ENCODE results near the gene OPN1SW.

OPN1SW gene

DNA sequence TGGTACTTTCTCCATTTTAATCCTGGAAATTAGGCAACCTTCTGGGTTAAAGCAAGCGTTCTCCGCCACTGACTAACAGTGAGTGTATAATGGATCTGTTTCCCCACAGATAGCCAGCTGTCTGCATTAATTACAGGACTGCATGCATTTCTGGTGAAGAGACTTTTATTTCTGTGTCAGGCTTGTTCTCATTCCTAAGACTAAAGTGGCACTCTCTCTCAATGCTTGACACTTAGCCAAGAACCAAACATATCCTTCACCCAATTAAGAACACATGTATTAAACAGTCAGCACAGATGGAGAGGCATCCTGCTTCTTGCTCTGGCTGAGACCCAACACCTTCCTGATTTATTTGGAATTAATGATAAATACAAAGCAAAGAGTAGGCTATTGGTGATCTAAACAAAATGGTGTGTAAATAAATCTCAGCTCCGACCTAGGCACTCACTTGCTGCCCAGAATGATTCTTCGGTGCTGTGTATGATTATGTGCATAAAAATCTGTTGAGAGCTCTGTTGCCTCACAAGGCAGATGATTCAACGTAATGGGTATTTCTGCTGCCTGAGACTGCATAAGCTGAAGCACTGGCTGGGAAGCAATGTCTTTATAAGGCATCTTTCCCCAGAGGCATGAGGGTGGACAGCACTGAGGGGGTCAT lies 19.6 kb downstream of the OPN1SW start:
- no peak for DNase-seq

DNA sequence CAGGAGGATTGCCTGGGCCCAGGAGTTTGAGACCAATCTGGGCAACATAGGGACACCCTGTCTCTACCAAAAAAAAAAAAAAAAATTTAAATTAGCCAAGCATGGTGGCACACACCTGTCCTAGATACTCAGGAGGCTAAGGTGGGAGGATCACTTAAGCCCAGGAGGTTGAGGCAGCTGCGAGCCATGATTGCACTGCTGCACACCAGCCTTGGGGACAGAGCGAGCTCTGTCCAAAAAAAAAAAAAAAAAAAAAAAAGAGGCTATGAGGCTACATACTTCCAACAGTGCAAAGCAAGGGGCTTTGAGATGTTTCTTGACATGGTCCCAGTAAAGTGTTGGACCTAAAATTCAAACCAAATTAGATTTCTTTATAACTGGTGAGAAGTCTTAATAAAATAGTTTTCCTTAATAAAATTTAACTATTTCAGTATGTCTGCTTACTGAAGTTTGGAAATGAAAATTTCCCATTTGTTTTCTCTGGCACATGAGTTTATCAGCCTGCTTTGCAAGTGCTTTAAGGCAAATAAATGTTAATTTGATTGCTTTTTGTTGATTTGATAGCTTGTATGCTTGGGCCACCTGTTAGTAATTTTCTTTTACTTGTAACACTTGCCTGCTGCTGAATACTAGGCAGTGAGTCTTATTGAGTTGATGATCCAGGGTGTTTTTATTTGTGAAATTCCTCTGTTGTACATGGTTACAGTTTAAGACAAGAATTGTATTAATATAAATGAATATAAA lies 20.3 kb downstream of the OPN1SW start:
- DNase-seq, result no peak

DNA sequence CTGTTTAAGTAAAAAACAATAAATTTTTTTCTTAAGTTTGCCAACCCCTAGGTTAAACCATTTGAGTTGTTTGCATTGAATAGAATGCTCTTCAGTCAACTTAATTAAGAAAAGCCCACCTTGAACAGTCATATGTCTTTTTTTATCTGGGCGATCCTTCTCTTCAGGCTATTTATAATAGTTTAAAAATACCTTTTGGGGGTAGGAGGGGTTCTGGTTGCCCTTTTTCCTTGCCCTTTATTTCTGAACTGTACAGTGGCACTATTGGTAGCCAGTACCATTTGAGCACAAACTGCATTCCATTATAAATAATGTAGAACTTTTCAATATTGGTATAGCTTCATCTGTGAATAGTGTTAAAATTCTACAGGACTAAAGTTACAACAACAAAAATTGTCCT lies 23.3 kb downstream of the OPN1SW start:
- no peak for DNase-seq

DNA sequence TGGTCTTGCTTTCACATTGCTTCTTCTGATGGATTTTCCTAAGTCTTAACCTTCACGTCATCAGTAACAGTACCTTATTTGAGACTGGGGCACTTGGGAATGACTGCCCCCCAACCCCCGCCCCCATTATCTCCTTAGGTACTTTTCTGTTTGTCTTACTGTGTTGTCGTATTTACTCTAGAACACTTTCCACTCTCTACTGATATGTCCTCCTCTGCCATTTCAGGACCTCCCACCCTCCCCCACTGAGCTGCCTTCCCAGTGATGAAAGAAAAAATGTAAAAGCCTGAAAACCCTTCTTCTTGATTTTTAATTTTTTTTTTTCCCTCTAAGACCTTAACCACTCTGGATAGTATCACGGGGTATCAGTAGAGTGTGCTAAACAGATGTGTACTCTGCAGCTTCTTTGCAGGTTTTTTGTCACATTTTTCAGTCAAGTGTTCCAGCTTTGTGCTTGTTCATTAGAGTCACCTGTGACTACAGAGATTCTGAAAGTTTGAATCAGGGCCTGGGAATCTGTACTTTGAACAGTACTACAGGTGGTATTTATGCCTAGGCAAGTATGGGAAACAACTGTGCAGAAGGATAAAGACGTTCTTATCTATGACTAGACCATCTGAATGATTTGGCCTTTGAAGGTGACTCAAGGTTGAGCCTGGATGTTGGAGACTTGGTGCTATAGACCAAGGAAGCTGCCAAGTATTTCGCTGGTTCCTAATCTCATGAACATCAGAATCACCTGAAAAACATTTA lies 28.1 kb downstream of the OPN1SW start:
- DNase-seq, result no peak

DNA sequence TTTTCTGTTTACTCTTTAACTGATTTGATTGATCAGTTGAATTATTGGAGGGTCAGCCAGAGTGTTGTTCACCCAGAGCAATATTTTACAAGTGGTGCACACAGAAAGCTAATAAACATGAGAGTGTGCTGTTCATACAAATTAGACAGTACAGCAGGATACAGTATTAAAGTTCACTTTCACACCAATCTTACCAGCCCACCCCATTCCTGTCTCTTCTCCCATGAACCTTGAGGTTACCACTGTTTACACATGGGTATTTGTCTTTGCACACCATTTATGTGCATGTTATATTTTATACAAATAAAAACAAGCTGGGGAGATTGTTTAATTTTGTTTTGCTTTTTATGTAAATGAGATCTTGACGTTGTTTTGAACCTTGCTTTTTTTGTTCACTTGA lies 29.9 kb downstream of the OPN1SW start:
- DNase-seq, result no peak

DNA sequence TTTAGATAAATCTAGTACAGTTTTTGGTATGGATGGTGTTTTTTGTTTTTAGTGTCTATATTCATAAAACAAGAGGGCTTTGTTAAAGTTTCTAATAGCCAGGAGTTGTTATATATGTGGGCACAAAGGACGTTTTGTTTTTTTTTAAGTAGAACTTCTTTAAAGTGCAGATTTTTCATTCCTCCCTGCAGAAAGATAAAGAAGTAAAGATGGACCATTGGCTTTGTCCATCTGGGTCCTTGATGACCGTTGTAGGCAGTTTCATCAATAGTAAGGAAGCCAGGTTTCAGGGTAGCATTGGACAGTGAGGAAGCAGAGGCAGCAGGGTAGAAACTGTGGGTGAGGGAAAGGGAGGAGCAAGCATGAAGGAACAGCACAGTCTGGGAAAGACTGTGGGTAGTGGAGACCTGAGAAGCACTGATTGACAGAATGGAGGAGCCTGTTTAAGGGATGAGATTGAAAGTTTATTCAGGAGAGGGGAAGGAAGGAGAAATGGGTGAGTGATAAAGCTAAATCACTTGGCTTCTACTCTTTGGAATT lies 31.2 kb downstream of the OPN1SW start:
- no peak for DNase-seq

DNA sequence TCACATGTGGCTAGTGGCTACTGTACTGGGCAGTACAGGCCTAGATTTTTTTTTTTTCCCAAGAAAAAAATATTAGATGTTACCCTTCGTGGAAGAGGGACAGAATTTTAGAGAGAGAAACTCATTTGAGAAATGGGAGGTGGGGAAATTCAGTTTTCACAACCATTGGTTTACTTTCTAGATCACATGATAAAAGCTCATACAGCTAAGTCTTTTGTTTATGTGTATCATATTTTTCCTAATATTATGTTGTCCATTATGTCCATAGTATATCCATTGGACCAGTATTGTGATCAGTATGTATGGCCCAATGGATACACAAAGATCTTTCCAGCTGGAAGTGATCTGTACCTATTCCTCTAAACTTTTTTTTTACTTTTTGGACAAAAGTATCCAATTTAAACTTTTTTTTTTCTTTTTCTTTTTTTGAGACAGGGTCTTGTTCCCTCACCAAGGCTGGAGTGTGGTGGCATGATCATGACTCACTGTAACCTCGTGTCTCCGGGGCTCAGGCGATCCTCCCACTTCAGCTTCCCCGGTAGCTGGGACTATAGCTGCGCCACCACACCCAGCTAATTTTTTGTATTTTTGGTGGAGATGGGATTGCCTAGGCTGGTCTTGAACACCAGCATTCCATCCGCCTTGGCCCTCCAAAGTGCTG lies 32.4 kb downstream of the OPN1SW start:
- no peak for DNase-seq

DNA sequence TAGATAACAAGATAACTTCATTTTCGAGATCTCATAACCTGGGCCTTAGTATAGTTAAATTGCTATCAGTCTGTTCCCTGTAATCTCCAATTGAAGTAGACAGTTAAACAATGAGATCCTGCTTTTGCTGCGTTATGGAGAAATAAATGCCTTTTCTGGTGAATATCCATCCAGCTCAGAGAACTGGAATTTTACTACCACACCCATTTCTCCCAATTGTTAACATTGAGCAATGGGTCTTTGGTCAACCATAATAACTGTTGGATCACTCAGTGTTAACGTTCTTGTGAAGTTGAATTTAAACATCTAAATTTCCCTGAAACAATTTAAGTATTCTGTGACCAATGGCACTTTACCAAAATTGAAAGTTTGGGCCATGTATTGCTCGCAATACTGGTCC lies 33.4 kb downstream of the OPN1SW start:
- no peak for DNase-seq

DNA sequence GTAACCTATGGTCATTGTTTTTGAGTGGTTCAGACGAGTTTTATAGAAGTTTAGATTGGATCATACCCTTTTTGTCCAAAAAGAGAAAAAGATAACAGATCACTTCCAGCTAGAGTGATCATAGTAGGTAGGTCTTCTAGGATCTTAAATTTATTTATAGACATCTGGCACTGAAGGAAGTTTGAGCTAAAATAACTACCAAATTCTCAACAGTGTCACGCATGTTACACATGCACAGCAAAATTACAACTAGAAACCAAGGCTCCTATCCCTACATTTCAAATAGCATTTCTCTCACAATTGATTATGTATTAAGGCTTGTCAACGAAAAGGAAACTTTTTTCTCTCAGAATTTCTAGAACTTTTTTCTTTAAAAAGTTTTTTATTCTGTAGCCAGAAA lies 34.1 kb downstream of the OPN1SW start:
- DNase-seq, result no peak

DNA sequence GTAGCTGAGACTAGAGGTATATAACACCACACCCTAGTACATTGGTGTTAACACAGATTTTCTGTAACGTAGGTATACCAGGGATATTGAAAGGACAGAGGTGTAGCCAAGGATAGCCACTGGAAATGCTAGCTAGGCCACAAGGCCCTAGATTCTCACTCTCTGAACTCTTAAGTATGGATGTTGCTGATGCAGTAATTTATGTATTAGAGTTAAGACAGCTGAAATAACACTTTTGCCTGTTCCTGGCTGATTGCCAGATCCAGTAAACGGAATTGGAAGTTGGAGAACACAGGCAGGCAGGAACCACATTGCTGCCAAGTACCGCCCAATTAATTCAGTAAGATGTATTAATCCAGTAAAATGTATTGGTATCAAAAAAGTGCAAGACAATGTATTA lies 34.6 kb downstream of the OPN1SW start:
- no peak for DNase-seq

DNA sequence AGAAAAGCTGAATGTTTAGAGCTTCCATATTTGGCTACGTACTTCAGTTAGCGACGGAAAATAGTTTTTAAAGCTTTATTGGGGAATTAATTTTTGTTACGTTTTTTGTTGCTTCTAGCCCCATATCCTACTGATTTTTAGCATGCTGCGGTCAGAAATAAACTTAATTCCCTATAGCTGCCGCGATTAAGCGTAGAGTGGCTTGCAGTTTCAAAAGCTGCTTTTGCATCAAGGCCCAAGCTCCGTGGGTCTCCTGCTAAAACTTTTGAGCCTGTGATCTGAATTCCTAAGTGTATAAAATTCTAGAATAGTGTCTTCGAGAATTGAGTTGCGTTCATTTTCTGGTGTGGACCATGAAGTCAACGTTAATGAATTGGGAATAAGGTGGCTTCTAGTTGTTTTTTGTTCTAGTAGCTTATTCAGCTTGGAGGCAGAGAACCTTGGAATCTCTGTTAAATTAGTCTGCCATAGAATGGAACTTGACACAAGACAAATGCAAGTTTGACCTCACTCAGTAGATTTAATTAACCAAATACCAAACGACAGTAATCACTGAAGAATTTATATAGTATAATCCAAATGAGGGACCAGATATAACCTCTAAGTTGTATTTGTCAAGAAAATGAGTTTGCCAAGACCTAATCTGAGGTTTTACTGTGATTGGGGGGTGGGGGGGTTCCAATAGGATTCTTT lies 35.5 kb downstream of the OPN1SW start:
- peak; percentile 4 for DNase-seq

DNA sequence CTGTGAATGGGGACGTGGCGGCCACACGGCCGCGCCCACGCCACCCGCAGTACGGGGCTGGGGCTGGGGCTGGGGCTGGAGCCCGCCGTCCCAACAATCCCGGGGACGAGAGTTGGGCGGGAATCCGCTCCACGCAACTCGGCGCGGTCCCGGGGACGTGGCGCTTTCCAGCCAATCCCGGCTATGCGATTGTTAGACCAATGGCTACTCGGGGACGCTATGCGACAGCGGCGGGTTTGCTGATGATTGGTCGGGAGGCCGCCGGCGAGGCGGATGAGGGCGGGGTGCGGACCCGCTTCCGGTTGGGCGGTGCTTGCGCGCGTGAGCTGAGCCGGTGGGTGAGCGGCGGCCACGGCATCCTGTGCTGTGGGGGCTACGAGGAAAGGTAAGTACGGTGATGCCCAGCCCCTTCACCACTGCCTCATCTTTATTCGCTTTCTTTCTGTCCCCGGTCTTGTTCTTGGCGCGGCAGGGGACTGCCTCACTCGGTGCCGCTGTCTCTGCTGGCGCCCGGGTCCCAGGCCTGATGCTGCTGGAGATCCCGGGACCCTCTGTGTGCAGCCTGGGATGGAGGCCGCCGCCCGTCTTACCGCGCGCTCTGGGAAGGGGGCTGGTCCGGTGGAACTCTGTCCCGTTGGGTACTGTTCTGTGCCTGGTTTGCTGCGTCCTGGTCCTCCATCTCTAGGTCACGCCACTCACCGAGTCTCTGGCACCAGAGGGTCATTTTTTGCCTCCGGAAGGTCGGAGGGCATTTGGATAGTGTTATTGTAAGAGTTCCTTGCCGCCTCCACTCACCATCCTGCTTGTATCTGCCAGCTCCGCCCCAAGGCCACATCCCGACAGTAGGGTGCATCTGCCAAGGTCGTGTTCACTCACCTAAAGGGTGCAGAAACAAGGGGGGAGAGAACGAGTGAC lies 36.3 kb downstream of the OPN1SW start, which contains the start of gene CALU:
Gene CALU, plus strand, starts transcription at position 312 of the 915 bp plus-strand sequence. CDS start 9,225 bp downstream, outside the sequence.
- DNase-seq, result peak; percentile 96

DNA sequence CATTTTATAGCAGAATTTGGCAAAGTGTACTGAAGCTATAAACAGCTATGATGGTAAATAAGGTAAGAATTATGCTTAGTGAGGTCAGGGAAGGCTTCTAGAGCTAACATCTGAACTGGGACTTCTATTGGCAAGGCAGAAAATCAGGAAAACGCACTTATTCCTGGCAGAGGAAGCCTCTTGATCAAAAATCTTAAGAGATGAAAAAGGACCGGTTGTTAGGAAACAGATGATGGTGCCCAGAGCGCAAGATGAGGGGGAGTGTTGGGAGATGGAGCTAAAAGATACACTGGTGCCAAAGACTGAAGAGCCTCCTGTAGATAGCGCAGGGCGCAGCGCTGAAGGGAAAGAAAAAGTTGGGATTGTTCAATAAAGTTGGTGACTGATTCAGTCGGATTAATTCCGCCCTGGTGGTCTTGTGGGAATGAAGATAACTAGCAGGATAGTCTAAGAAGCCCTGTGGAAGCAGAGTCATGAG lies 37.0 kb downstream of the OPN1SW start:
- no peak for DNase-seq

DNA sequence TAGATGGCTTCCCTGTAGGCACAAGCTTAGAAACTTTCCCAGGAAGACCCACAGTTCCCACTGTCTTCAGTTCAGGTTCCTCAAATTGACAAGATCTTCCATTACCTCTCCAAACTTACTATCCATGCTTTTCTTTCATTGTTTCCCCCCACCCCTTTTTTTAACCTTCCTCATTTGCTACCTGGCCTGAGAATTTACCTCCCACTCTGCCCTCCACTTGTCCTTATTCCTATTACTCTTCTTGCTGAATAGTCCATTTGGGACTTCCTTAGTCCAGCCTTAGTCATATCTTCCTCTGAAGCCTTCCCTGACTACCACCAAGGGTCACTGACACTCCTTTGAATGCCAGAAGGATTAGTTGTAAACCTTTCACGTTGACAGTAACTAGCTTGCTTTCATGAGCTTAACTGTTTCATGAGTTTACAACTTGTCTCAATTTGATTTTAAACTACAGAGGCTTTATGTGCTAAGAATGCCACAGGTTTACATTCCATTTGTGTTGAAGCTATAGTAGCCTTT lies 37.7 kb downstream of the OPN1SW start:
- no peak for DNase-seq

DNA sequence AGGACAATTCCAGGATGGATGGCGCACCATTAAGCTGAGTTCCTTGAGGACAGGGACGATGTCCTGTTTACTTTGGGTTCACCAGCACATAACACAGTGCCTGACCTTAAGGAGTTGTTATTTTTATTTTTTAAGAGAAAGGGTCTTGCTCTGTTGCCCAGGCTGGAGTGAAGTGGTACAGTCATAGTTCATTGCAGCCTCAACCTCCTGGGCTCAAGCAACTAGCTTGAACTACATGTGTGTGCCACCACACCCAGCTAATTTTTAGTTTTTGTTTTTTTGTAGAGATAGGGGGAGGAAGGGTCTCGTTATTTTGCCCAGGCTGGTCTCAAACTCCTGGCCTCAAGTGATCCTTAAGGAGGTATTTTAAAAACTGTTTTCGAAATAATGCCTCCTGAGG lies 38.2 kb downstream of the OPN1SW start:
- no peak for DNase-seq

DNA sequence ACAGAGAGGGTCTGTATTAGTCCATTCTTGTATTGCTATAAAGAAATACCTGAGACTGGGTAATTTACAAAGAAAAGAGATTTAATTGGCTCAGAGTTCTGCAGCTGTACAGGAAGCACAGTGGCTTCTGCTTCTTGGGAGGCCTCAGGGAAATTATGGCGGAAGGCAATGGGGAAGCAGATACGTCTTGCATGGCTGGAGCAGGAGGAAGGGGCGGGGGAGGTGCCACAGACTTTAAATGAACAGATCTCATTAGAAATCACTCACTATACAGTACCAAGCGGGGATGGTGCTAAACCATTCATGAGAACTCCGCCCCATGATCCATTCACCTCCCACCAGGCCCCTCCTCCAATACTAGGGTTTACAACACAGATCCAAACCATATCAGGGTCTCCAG lies 40.2 kb downstream of the OPN1SW start:
- no peak for DNase-seq

DNA sequence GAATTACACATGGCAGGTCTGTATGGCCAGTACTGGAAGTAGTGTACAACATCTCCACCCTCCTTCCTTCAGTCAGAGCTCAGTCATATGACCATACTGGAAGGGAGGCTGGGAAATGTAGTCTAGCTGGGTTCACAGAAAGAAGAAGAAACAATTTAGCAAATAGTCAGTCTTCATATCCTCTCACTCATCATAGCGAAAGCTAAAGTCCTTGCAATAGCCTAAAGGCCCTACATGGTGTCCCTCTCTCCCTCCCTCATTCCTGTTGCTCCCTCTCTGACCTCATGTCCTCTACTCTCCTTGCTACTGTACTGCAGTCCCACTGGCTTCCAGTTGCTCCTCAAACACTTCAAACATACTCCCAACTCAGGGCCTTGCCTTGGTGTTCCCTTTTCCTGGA lies 40.7 kb downstream of the OPN1SW start:
- DNase-seq, result no peak

DNA sequence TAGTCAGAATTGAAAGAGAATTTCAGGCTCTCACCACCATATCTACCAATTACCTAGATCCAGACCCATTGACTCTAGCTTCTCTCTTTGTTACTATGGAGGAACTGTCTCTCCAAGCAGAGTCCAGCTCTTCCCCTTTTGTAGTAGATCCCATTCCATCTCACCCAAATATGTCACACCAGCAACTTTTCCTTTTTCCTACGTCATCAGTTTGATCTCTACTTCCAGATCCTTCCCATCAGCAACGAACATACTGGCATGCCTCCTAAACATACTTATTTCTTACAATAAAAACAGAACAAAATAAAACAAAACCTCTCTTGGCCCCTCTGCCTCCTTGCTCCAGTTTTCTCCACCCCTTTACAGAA lies 42.3 kb downstream of the OPN1SW start:
- no peak for DNase-seq

DNA sequence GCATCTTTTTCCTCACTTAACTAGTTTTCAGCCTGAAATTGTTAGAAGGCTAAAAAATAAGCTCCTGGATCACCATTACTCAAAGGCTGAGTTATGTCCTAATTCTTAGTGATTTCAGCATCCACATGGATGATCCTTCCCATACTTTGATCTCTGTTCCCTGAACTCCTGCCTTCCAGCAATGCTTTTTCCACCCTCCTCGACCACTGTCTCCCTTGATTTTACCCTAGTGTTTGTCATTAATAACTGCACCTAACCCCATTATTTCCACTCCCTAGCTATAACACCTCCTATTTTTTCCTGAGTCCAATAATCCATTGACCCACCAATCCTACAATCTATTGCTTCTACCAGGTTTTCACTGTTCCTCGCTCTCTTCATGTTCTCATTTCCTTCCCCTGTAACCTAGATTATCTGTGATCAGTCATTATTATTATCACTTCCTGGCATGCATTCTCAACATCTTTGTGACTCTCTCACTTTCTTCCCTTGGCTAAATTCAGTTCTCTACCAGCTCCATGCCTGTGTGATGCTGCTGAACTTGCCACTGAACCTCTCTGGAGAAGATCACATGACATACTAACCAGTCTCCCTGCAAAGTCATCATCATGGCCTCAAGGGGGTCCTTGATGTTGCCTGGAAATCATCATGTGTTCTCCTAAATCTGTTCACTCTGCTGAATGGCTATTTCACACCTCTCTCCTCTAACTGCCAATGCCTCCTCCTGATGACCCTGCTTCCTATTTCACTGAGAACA lies 42.9 kb downstream of the OPN1SW start:
- DNase-seq, result no peak

DNA sequence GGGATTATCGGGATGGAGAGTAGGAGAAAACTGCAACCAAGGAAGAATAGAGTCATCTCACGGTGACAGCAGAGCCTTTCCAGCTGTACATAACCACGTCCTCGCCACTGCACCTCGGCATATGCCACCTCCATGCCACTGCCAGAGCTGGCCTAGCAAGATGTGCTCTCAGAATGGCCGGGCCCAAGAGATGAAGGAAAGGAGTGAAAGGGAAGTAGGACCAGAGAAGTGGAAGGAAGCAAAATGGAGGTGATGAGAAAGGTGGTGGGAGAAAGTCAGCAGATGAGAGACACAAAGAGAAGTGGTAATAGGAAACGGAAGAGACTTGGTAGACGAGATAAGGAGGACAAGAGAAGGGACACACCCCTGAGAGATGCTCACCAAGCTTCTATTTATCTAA lies 44.4 kb downstream of the OPN1SW start:
- no peak for DNase-seq

Measured in midbrain (tissue), 1 donor.